Activated gamma-delta T cell treated with anti-CD3 and anti-CD28 coated beads, Interleukin-2, amount 50 U/mL, for 16 hours (primary cell): ENCODE results near the gene CHN2.

Experiments used
- DNase-seq: peaks from one replicate; pipeline ENCODE4 v3.0.0-alpha.2; 2020; ENCODE audit warnings: low read depth

Gene CHN2

GRCh38 chr7:29434380-29434768 lies 239.8 kb downstream of the CHN2 start:
- no peak for DNase-seq

GRCh38 chr7:29435167-29435566 lies 240.6 kb downstream of the CHN2 start:
- no peak for DNase-seq

- DNase-seq = no peak
These were observed 241.3 kb downstream of the CHN2 start for GRCh38 chr7:29435902-29436301.

- no peak for DNase-seq
These were observed 247.6 kb downstream of the CHN2 start for GRCh38 chr7:29442146-29442545.

- no peak for DNase-seq
These were observed 249.0 kb downstream of the CHN2 start for GRCh38 chr7:29443552-29443951.

- no peak for DNase-seq
These were observed 249.7 kb downstream of the CHN2 start for GRCh38 chr7:29444267-29444666.

GRCh38 chr7:29445736-29446135 lies 251.2 kb downstream of the CHN2 start:
- DNase-seq = no peak

GRCh38 chr7:29447828-29448227 lies 253.3 kb downstream of the CHN2 start:
- no peak for DNase-seq

GRCh38 chr7:29449569-29450260 lies 255.1 kb downstream of the CHN2 start:
- DNase-seq = no peak

GRCh38 chr7:29453021-29453420 lies 258.4 kb downstream of the CHN2 start:
- no peak for DNase-seq

GRCh38 chr7:29454464-29454863 lies 259.9 kb downstream of the CHN2 start:
- no peak for DNase-seq

GRCh38 chr7:29454899-29455451 lies 260.4 kb downstream of the CHN2 start:
- no peak for DNase-seq

GRCh38 chr7:29457141-29457561 lies 262.6 kb downstream of the CHN2 start:
- no peak for DNase-seq

- no peak for DNase-seq
These were observed 263.0 kb downstream of the CHN2 start for GRCh38 chr7:29457565-29458011.

- DNase-seq = no peak
These were observed 264.4 kb downstream of the CHN2 start for GRCh38 chr7:29458933-29459332.

- DNase-seq = no peak
These were observed 265.0 kb downstream of the CHN2 start for GRCh38 chr7:29459589-29459988.

GRCh38 chr7:29461996-29462395 lies 267.4 kb downstream of the CHN2 start:
- DNase-seq = no peak

- no peak for DNase-seq
These were observed 269.1 kb downstream of the CHN2 start for GRCh38 chr7:29463504-29464158.

- no peak for DNase-seq
These were observed 270.2 kb downstream of the CHN2 start for GRCh38 chr7:29464753-29465152.

GRCh38 chr7:29467193-29467926 lies 272.8 kb downstream of the CHN2 start:
- DNase-seq = no peak

GRCh38 chr7:29468196-29468595 lies 273.6 kb downstream of the CHN2 start:
- DNase-seq = no peak

GRCh38 chr7:29469281-29469680 lies 274.7 kb downstream of the CHN2 start:
- no peak for DNase-seq
